Activated CD4-positive, alpha-beta T cell treated with anti-CD3 and anti-CD28 coated beads for 4 hours (primary cell): Measurements from ENCODE around the gene HMGN3.
"Not testable (repeated sequence)": the region's sequence is repeated elsewhere in the genome, so short reads cannot be mapped to it uniquely, and the experiment has no call there.

Experiments used
- DNase-seq, 2 donors: peaks; one replicate each; pipeline ENCODE4 v3.0.0-alpha.2; 2020

Gene HMGN3

DNA sequence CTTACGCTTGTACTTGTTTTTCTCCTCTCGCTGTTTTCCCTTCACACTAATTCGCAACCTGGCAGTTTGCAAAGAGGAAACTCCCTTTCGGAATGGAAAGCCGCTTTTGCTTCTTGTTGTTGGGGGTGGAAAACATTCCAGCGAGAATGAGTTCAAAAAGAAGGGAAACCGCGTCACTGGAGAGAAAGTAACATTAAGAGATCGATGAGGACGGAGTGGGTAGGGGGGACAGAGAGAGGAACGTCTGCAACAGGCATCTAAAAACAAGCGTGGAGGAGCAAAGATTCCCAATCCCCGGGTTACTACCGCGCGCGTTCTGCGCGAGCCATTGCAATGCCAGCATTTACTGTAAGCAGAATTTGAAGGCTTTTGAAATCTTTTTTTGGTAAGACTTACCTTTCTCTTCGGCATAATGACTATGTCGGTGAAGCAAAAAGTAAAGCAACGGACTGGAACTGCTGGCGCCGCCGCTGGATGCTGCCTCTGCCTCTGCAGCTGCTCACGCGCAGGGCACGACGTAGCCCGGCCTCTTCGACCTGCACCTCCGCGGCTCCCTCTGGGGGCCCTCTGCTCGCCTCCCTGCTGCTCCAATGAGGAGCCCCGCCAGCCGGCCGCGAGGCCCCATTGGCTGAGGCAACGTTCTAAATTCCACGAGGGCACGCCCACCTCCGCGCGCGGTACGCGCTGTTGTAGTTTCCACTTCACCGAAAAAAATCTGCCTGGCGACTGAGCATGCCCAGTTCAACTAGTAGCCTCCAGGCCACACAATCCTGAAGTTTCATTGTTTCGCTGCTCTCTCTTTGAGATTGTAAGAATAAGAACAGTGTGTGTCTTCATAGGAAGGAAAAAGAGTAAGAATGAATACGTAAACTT, at the start of gene HMGN3:
HMGN3 (minus strand) TSS at position 533 of the 873 bp plus-strand sequence.
- DNase-seq = peak; percentile 89 to 91

DNA sequence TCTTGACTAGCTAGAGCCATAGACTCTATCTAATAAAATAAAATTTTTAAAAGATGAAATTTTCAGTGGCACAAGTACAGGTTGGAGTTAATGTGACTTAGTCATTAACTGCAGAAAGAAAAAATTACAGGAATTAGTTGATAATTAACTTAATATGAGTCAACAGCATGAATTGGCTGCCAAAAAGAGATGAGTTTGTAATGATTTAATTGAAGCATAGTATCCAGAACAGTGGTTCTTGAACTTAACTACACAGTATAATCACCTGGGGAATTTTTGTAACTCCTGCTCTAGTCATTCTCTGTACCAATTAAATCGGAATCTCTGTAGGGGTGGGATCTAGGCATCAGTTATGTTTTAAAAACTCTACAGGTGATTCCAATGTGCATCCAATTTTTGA, 46.3 kb upstream of the HMGN3 start:
- DNase-seq = no peak

DNA sequence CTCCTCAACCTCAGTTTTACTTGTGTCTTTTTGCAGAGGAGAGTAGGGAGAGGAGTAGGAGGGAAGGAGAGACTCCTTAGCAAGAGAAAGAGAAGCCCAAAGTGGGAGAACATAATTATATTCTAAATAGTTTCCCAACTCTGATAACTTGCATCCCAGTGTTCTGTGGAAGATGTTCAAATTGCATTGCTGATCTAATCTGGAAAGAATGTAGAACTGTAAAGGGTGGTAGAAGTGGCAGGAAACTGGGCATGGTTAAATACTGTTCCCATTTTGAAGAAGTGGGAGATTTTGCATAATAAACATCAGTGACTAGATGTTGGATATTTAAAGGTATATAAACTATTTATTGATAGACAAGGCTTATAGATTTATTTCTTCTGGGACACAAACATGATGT, 42.6 kb upstream of the HMGN3 start:
- DNase-seq = no peak

DNA sequence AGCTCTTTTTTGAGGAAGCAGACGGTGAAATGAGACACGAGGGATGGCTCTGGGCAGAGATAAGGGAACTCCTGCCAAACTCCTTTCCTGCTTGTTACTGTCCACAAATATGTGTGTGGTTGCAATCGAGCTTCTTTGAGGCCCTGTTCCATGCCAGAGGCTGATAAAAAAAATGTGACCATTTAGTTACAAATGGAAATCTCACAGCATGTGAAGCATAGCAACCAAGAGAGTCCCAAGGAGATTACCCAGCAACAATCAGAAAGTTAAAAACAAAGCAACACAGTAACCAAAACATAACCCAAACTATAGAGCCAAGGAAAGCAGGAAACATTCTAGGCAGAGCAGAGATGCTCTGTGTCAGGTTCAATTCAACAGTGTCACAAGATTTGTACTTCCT, 35.4 kb upstream of the HMGN3 start:
- no peak for DNase-seq

DNA sequence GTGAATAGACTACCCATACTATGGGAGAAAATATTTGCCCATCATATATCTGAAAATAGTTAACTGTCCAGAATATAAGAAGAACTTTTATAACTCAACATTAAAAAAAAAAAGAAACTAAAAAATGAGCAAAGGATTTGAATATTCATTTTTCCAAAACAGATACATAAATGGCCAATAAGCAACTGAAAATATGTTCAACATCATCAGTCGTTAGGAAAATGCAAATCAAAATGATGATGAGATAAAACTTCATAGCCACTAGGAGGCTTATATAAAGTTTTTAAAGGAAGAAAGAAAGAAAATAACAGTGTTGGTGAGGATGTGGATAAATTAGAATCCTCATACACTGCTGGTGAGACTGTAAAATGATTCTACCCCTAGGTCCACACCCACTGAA, 32.6 kb upstream of the HMGN3 start:
- no peak for DNase-seq

DNA sequence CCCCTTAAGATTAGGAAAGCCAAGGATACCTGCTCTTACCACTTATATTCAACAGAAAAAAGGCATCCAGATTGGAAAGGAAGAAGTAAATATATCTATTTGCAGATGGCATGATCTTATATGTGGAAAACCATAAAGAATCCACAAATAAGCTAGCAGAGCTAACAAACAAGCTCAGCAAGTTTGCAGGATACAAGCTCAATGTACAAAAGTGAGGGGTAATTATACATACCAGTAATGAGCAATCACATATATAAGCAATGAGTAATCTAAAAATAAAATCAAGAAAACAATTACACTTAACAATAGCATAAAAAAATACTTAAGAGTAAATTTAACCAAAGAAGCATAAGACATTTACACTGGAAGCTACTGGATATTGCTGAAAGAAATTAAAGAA, 31.6 kb upstream of the HMGN3 start:
- no peak for DNase-seq

DNA sequence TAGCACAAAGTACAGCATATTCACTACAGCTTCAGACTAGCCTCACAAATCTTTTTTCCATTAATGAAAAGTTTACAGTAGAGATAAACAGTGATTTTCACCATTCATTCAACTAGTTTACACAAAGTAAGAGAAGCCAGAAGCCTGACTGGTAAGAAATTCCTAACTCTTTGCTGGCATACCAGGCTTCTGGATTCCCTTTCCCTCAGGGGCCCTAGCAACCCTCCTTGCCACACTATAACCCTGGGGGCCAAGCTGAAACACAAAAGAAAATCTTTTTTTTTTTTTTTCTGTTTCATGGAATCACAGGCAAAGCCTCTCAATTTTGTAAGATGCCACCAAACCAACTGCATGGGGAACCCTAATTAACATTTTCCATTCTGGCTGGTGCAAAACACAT, 28.9 kb upstream of the HMGN3 start:
- no peak for DNase-seq

DNA sequence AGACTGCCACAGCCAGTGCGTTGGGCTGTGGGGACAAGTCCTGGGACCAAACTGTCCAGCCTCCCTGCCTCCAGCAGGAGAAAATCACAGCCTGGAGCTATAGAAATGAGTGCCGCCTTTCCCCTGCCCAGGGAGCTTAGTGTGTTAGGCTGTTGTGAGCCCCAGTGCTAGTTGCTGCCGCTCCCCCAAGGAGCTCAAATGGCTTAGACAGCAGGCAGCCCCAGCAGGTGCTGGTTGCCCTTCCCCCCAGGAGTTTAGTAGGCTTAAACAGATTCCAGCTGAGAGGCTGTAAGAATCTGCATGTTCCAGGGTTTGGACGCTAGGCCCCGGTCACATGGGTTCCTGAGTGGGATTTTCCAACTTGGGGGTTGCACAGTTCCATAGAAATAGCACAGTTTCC, 27.2 kb upstream of the HMGN3 start:
- DNase-seq = no peak

DNA sequence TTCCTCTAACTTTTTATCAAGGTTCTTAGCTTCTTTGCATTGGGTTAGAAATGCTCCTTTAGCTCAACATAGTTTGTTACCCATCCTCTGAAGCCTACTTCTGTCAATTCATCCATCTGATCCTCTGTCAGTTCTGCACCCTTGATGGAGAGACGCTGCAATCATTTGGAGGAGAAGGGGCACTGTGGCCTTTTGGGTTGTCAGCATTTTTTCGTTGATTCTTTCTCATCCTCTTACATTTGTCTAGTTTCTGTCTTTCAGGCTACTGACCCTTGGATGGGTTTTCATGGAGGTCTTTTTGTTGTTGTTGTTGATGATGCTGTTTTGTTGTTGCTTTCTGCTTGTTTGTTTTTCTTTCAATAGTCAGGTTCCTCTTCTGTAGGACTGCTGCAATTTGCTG, 26.3 kb upstream of the HMGN3 start:
- no peak for DNase-seq

DNA sequence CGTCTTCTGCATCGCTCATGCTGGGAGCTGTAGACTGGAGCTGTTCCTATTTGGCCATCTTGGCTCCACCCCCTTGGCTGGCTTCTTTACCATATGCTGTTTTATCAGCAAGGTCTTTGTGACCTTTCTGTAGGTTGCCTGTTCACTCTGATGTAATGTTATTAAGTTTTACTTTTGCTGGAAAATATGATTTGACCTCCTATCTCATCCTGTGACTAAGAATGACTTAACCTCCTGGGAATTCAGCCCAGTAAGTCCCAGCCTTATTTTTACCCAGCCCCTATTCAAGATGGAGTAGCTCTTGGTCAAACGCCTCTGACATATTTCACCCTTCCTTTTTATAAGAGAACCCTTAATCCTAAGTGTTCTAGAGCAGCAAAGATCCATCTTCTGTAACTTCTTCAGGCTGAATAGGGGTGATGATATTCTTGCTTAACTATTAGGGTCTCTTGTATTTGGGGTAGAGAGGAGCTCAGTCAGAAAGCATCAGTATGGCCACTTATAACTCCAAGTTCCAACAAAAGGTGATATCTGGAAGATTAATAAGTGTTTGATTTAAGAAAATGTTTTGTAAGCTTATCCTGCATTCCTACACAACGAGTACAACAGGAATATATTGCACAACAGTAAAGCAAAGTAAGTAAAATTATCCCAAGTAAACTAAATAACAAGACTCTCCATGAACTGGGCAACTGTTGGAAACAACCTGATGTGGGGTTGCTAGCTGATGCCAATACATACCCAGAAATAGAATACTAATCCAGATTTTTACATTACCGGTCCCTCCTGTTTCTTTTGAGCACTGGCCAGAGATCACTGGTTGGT, 23.1 kb upstream of the HMGN3 start:
- DNase-seq = no peak

DNA sequence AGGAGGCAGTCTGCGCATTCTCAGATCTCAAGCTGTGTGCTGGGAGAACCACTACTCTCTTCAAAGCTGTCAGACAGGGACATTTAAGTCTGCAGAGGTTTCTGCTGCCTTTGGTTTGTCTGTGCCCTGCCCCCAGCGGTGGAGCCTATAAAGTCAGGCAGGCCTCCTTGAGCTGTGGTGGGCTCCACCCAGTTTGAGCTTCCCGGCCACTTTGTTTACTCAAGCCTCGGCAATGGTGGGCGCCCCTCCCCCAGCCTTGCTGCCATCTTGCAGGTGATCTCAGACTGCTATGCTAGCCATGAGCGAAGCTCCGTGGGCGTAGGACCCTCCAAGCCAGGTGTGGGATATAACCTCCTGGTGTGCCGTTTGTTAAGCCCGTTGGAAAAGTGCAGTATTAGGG, 22.3 kb upstream of the HMGN3 start:
- not testable (repeated sequence) for DNase-seq

DNA sequence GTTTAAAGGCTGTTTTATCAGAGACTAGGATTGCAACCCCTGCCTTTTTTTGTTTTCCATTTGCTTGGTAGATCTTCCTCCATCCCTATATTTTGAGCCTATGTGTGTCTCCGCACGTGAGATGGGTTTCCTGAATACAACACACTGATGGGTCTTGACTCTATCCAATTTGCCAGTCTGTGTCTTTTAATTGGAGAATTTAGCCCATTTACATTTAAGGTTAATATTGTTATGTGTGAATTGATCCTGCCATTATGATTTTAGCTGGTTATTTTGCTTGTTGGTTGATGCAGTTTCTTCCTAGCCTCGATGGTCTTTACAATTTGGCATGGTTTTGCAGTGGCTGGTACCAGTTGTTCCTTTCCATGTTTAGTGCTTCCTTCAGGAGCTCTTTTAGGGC, 20.6 kb upstream of the HMGN3 start:
- DNase-seq = not testable (repeated sequence)

DNA sequence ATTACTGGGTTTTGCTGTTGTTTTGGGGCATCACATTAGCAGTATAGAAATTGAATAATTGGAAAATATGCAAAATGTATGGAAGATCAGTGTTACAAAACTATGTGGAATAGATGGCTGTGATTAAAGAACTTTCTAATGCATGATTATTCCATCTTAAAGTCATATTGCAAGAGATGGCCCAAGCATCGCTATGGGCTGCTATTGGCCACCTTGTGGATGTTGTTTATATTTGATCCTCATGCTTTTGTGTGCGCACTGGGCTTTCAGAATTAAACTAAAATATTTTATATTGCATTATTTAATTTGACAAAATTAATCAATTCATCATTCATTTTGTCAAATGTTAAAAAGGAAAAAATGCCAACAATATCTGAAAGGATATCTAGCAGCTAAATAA, 16.1 kb upstream of the HMGN3 start:
- DNase-seq = no peak

- DNase-seq = peak in 1 of 2 donors; percentile 10
Observed at GRCh38 chr6:79250107-79250514, 15.6 kb upstream of the HMGN3 start.

GRCh38 chr6:79249136-79249535, 14.7 kb upstream of the HMGN3 start:
- no peak for DNase-seq

- no peak for DNase-seq
Observed at GRCh38 chr6:79246891-79247290, 12.4 kb upstream of the HMGN3 start.

GRCh38 chr6:79241228-79241627, 6.7 kb upstream of the HMGN3 start:
- DNase-seq = no peak

GRCh38 chr6:79240509-79240908, 6.0 kb upstream of the HMGN3 start:
- DNase-seq = no peak

DNA sequence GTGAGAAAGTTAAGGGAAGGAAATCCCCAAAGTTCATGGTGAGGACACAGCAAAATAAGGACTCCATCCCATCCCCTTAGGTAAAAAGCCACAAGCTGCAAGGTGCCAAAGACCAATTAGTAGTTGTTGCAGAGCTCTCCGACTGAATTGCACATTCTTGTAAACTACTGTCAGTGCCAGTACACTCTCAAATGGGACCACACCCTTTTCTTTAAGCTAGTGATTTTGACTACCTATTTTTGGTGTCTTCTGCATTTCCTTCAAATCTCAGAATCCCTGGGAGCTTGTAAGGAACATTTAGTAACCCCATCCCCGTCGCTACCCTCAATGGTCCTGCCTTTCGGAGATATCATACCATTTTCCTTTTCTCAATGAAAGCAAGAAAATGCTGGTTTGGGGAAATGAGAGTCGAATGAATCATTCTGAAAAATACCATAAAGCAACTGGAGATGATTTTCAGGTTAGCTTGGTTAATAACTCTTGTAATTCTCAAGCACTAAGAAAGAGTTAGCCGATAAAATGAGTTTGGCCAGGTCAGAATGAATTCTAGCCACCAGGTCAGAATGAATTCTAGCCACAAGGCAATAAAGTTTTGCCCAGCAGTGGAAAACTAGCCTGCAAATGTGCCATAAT, 5.2 kb upstream of the HMGN3 start:
- no peak for DNase-seq

GRCh38 chr6:79238919-79239318, 4.4 kb upstream of the HMGN3 start:
- DNase-seq = no peak

DNA sequence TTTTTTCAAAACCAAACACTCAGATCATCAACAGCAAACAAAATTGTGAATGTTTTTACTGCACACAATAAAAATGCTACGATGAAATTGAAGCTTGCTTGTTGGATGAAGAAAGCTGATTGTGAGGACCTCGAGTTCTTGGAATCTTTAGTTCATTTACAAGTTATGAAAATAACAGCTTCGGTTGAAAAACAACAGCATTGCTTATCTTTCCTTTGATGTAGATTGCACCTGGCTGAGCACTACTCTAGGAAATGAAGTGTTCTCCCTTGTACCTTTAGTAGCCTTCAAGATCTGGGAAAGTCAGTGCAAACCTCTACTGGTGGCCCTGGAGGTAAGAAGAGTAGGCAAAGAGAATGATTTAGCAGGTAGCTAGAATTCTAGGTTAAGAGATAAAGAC, 2.2 kb upstream of the HMGN3 start:
- DNase-seq = no peak

DNA sequence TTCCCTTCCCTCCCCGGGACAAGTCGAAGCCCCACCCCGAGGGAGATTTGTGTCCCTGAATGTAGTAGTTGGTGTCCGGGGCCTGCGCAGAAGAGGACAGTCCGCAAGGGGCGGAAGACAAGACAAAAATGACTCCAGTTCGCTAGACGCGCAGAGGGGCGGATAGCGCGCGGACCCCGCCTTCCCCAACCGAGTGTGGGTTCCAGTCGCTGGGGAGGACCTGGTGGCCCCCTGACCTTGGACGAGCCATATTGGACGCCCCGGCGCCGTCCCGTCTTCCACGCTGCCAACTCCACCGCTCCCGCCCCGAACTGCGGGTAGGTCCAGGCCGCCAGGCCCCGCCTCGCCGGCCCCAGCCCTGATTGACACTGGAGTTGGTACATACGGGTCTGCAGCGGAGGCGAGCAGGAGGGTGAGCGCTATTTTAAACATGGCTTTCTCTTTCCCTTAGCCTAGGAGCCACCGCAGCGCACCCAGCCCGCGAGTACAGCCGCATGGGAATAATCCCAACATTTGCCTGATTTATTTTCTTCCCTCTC, 802 bp downstream of the HMGN3 start:
- DNase-seq = peak; percentile 51 to 54

- no peak for DNase-seq
Observed at GRCh38 chr6:79232696-79233462, 1.6 kb downstream of the HMGN3 start.
